ENCODE results near the gene RBMS1. TPM values are rescaled to one million over a fixed set of nuclear protein-coding genes. Genes with fewer than 3 reads are reported as not detected.

The RBMS1 gene
- total RNA-seq, 1 experiment from 2014 or later, result 61.9 TPM

DNA sequence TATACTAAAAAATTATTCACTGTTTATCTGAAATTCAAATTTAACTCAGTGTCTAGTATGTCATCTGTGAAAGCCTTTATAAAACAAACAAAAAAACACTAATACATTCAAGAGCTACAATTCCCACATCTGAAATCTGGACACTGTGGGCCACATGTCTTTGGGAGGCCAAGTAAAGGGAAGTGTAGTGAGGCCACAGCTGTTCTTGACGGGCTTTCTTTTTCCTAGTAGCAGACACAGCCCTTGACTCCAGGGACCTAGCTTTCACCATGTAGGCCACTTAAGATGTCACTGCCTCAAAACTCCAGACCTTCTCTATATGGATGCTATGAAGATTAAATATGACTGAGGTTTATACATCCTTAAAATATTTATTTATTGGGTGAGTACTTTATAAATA lies 91.1 kb downstream of the RBMS1 start:
- Mint-ChIP-seq H3K4me3 (ENCODE audit: low read depth, unreplicated experiment) (peak overlapping the region; percentile 66), H3K9me3 (ENCODE audit: low read depth, unreplicated experiment) (no peaks in the 10 kb centered on the region), H3K4me1 (ENCODE audit: low read depth, unreplicated experiment) (peaks cover 36% of the 10 kb centered on the region), H3K36me3 (ENCODE audit: insufficient read depth, unreplicated experiment) (peaks cover 21% of the 10 kb centered on the region), H3K27ac (ENCODE audit: unreplicated experiment) (peak overlapping the region; percentile 91), H3K27me3 (ENCODE audit: unreplicated experiment) (no peaks in the 10 kb centered on the region)
- CTCF ChIA-PET, result interaction anchor here (1.0 kb wide), 1 partner anchor 516 kb away, joined by 3 read pairs; no protein-coding TSS in a partner anchor
- no peak for DNase-seq
- no peak for TF ChIP-seq CTCF (IDR thresholded peaks at IDR 0.05; ENCODE audit: unreplicated experiment)
- no TSS peak for BruUV-seq (replicated peaks)
- intact Hi-C loops (cut with micrococcal nuclease; ENCODE audit: unreplicated experiment), result loop anchor here (2.0 kb wide), 1 partner anchor 568 kb away; no protein-coding TSS in a partner anchor

GRCh38 chr2:160401895-160402294 lies 91.7 kb downstream of the RBMS1 start:
- CTCF ChIA-PET, result no interaction called here
- intact Hi-C loops (cut with micrococcal nuclease; ENCODE audit: unreplicated experiment), result loop anchor here (2.0 kb wide), 1 partner anchor 569 kb away; no protein-coding TSS in a partner anchor
- DNase-seq, result no peak
- peaks cover 15% of the 10 kb centered on the region for H3K36me3 Mint-ChIP-seq (ENCODE audit: insufficient read depth, unreplicated experiment)
- H3K9me3 Mint-ChIP-seq (ENCODE audit: low read depth, unreplicated experiment), result no peaks in the 10 kb centered on the region
- BruUV-seq (replicated peaks), result no TSS peak
- peak overlapping the region; percentile 91 for H3K27ac Mint-ChIP-seq (ENCODE audit: unreplicated experiment)
- H3K4me1 Mint-ChIP-seq (ENCODE audit: low read depth, unreplicated experiment), result peaks cover 36% of the 10 kb centered on the region
- H3K27me3 Mint-ChIP-seq (ENCODE audit: unreplicated experiment), result no peaks in the 10 kb centered on the region
- no peak for TF ChIP-seq CTCF (IDR thresholded peaks at IDR 0.05; ENCODE audit: unreplicated experiment)
- peak overlapping the region; percentile 66 for H3K4me3 Mint-ChIP-seq (ENCODE audit: low read depth, unreplicated experiment)

- H3K27ac Mint-ChIP-seq (ENCODE audit: unreplicated experiment), result no peak overlapping the region
- H3K9me3 Mint-ChIP-seq (ENCODE audit: low read depth, unreplicated experiment), result no peaks in the 10 kb centered on the region
- TF ChIP-seq CTCF (IDR thresholded peaks at IDR 0.05; ENCODE audit: unreplicated experiment), result no peak
- BruUV-seq (replicated peaks), result no TSS peak
- CTCF ChIA-PET, result interaction anchor here (0.6 to 0.8 kb wide), 3 partner anchors 120 to 872 kb away, joined by 3 to 4 read pairs (median 3); no protein-coding TSS in a partner anchor
- H3K27me3 Mint-ChIP-seq (ENCODE audit: unreplicated experiment), result no peaks in the 10 kb centered on the region
- no peak for DNase-seq
- intact Hi-C loops (cut with micrococcal nuclease; ENCODE audit: unreplicated experiment), result loop anchor here (10.0 kb wide), 1 partner anchor 175 kb away; no protein-coding TSS in a partner anchor
- H3K4me3 Mint-ChIP-seq (ENCODE audit: low read depth, unreplicated experiment), result no peak overlapping the region
- H3K4me1 Mint-ChIP-seq (ENCODE audit: low read depth, unreplicated experiment), result peaks cover 31% of the 10 kb centered on the region
- H3K36me3 Mint-ChIP-seq (ENCODE audit: insufficient read depth, unreplicated experiment), result no peaks in the 10 kb centered on the region
Observed at GRCh38 chr2:160399880-160400279, 93.7 kb downstream of the RBMS1 start.

- no peaks in the 10 kb centered on the region for H3K27me3 Mint-ChIP-seq (ENCODE audit: unreplicated experiment)
- no peaks in the 10 kb centered on the region for H3K9me3 Mint-ChIP-seq (ENCODE audit: low read depth, unreplicated experiment)
- peak; percentile 45 for DNase-seq
- CTCF ChIA-PET, result no interaction called here
- peaks cover 3% of the 10 kb centered on the region for H3K36me3 Mint-ChIP-seq (ENCODE audit: insufficient read depth, unreplicated experiment)
- H3K4me3 Mint-ChIP-seq (ENCODE audit: low read depth, unreplicated experiment), result no peak overlapping the region
- no peak for TF ChIP-seq CTCF (IDR thresholded peaks at IDR 0.05; ENCODE audit: unreplicated experiment)
- H3K27ac Mint-ChIP-seq (ENCODE audit: unreplicated experiment), result no peak overlapping the region
- BruUV-seq (replicated peaks), result no TSS peak
- intact Hi-C loops (cut with micrococcal nuclease; ENCODE audit: unreplicated experiment), result loop anchor here (10.0 kb wide), 1 partner anchor 173 kb away; no protein-coding TSS in a partner anchor
- peaks cover 18% of the 10 kb centered on the region for H3K4me1 Mint-ChIP-seq (ENCODE audit: low read depth, unreplicated experiment)
Observed at GRCh38 chr2:160397530-160397865, 96.1 kb downstream of the RBMS1 start.

Data from Calu3 (cell line).